A549 treated with ZK216348 at 1 μM for 4 hours (cell line): Measurements from ENCODE around the gene ARGLU1. TPM values are rescaled to one million over a fixed set of nuclear protein-coding genes. Genes with fewer than 3 reads are reported as not detected.

ENCODE experiments used
- total RNA-seq: library from RNA; stranded (reverse); fragments of 200-300 nt; extraction: Qiagen RNA extraction; gene quantifications from 5 replicates; pipeline ENCODE4 v1.2.3, GENCODE V29; 2022; ENCODE audit warnings: low read depth

Gene ARGLU1, protein sequence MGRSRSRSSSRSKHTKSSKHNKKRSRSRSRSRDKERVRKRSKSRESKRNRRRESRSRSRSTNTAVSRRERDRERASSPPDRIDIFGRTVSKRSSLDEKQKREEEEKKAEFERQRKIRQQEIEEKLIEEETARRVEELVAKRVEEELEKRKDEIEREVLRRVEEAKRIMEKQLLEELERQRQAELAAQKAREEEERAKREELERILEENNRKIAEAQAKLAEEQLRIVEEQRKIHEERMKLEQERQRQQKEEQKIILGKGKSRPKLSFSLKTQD
- total RNA-seq: 34.7 to 70.7 TPM (median 39.7 TPM) in 5 replicates

DNA sequence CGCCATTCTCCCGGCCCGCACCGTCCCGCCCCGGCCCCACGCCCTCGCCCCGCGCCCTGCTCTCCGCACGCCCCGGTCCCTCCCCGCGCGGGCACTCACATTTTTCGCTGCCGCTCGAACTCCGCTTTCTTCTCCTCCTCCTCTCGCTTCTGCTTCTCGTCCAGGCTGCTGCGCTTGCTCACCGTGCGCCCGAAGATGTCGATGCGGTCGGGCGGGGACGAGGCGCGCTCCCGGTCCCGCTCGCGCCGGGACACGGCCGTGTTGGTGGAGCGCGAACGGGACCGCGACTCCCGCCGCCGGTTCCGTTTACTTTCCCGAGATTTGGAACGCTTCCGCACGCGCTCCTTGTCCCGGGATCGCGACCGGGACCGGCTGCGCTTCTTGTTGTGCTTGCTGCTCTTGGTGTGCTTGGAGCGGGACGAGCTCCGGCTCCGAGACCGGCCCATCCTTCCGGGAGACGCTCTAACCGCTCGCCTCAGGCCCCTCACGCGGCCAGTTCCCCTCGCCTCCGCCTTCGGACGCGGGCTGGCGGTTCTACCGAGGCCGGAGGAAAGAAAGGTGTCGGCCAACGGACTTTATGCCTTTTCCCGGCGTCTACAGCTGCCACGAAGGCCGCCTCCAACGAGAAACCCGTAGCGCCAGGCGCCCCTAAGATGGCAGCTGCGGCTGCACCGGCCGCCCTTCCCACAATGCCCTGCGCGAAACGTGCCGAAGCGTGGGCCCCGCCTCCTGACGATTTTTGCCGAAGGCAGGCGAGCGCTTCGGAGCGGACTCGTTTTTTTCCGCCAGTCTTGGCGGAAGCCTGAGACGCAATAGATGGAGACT is at the start of gene ARGLU1:
Gene ARGLU1, minus strand, starts transcription at position 664 of the 825 bp plus-strand sequence. Its CDS starts 218 bp downstream, at position 446.

DNA sequence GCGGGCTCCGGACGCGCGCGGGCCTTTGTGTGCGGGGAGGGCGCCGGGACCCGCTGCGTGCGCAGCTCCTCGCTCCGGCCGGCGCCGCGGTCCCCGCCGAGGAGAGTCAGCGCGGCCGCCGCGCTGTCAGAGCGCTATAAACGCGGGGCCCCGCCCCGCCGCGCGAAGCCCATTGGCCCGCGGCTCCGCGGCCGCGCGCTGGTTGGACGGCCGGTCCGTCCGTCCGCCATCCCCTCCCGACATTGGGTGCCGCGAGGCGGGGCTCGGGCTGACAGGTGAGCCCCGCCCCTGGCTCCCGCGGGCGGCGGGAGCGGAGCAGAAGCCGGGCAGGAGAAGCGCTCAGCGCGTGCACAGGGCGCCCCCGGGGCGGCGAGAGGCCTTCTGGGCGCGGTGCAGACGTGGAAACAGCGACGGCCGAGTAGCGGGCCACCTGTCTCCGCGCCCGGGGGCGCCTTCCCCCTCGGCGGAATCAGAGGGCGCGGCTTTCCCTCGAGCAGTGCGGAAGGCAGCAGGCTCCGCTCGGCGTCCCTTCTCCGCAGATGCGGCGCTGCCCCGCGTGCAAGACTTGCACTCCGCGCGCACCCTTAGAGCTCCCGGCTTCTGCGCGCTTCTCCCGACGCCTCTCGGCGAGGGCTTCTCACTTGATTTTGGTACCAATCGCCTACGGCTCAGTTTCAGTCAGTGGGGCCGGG is 32.2 kb downstream of the ARGLU1 start, which contains the start of gene EFNB2:
Gene EFNB2, minus strand, starts transcription at position 111 of the 692 bp plus-strand sequence. CDS start 698 bp downstream, outside the sequence.

Other genes starting within 250 kb of the ARGLU1 start
- 3.4 to 4.5 TPM (median 4.0 TPM) in 5 replicates for gene EFNB2, start 32.5 kb downstream of the ARGLU1 start, total RNA-seq